IPS-18a (cell line): Measurements from ENCODE around the gene ZFYVE27.

Experiments used
- H3K27ac ChIP-seq: one replicate; pipeline ENCODE4 v1.5.1; 2013; ENCODE audit warnings: low read length
- H3K27me3 ChIP-seq: one replicate; pipeline ENCODE4 v1.6.1; 2013; ENCODE audit warnings: mild to moderate bottlenecking, low read length; ENCODE audit not compliant: control insufficient read depth, insufficient read depth
- H3K36me3 ChIP-seq: one replicate; pipeline ENCODE4 v1.6.1; 2013; ENCODE audit warnings: low read depth, low read length; ENCODE audit not compliant: control insufficient read depth
- H3K4me1 ChIP-seq: one replicate; pipeline ENCODE4 v1.6.1; 2013; ENCODE audit warnings: low read depth, low read length; ENCODE audit not compliant: control insufficient read depth
- H3K4me3 ChIP-seq: one replicate; pipeline ENCODE4 v1.5.1; 2013; ENCODE audit warnings: low read length
- H3K9ac ChIP-seq: one replicate; pipeline ENCODE4 v1.6.1; 2013; ENCODE audit warnings: mild to moderate bottlenecking, low read length, moderate library complexity
- H3K9me3 ChIP-seq: one replicate; pipeline ENCODE4 v1.6.1; 2013; ENCODE audit warnings: low read depth, low read length; ENCODE audit not compliant: control insufficient read depth

Gene ZFYVE27

DNA sequence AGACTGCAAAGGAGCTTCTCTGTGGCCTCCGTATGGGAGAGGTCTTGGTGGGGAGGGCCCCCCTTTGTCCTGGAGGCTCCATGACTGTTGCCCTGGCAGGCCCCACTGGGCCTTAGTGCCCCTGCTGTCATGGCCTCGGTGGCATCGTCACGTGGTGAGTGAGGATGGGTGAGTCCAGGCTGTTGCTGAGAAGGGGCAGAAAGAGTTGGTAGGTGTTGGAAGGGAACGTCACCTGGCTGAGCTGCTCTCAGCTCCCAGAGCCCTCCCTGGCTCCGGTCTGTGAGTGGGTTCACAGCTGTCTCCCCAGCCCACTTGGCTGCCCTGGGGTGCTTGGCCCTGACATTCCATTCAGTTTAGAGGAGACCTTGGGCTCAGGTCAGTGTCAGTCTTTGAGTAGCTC is 18.8 kb downstream of the ZFYVE27 start:
- Histone ChIP-seq H3K36me3 (peaks cover 32% of the 10 kb centered on the region), H3K4me1 (no peaks in the 10 kb centered on the region), H3K27ac (no peak overlapping the region), H3K9me3 (no peaks in the 10 kb centered on the region), H3K4me3 (no peak overlapping the region), H3K27me3 (no peaks in the 10 kb centered on the region), H3K9ac (no peak overlapping the region)

DNA sequence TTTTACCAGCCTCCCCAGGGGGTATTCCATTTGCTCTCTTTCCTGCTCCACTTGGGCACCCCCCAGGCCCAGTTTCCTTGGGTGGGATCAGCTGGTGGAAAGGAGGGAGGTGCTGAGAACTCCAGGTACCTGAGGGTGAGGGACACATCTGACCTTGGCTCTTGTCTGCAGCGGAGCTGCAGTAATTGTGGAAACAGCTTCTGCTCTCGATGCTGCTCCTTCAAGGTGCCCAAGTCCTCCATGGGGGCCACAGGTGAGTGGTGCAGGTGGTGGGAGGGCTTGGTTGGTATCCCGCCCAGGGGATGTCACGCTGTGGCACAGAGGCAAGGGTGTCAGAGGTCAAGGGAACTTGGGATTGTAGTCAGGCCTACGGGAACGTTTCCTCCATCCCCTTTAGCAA is 20.5 kb downstream of the ZFYVE27 start:
- H3K27ac ChIP-seq = no peak overlapping the region
- peaks cover 19% of the 10 kb centered on the region for H3K36me3 ChIP-seq
- H3K4me3 ChIP-seq = no peak overlapping the region
- no peaks in the 10 kb centered on the region for H3K9me3 ChIP-seq
- no peak overlapping the region for H3K9ac ChIP-seq
- peaks cover 6% of the 10 kb centered on the region for H3K4me1 ChIP-seq
- no peaks in the 10 kb centered on the region for H3K27me3 ChIP-seq

DNA sequence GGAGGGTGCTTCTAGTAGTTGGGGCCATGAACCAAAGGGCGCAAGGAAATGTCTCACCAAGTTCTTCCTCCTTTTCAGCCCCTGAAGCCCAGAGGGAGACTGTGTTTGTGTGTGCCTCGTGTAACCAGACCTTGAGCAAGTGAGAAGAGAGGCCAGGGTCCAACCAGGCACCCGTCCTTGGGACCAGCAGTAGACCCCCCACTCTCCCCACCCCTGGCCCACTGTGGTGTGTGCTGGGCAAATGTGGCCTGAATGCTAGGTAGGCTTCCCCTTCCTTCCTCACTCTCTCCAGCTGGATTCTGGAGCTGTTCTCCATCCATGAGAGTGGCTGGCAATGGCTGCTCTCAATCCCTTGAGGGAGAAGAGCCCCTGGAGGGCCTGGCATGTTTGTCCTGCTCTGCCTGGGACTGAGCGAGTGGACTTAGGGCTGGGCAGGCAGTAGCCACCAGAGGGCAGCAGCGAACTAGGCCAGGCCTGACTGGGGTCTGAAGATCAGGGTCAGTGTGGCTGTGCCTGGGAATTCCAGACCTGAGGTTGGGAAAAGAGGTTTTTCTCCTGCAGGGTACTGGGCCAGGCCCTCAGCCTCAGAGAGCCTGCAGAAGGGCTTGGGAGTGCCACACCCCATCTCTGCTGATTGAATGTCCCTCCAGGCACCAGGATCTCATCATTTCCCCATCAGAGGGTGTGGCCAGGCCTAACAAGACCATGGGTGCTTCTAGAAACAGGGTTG is 22.4 kb downstream of the ZFYVE27 start:
- Histone ChIP-seq H3K9ac (no peak overlapping the region), H3K27ac (no peak overlapping the region), H3K27me3 (no peaks in the 10 kb centered on the region), H3K4me1 (peaks cover 17% of the 10 kb centered on the region), H3K4me3 (no peak overlapping the region), H3K9me3 (no peaks in the 10 kb centered on the region), H3K36me3 (peaks cover 14% of the 10 kb centered on the region)

DNA sequence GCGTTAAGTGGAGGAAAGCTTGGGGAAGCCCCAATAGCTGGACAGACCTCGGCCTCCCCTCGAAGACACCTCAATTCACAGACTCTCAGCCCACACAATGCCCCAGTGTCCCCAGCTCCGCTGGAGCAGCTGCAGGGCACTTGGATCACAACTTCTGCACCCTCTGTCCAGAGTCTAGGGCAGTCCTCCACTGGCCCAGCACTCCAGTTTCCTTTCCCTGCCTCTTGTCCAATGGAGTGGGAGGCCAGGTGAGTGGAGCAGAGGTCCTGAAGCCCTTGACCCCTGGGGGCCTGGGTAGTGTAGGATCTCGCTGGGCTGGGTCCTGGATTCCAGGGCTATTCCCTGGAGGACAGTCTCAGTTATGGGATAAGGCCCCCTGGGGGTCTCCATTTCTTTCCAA is 23.0 kb downstream of the ZFYVE27 start:
- no peak overlapping the region for H3K27ac ChIP-seq
- H3K9ac ChIP-seq = no peak overlapping the region
- H3K9me3 ChIP-seq = no peaks in the 10 kb centered on the region
- H3K4me3 ChIP-seq = no peak overlapping the region
- no peaks in the 10 kb centered on the region for H3K27me3 ChIP-seq
- peaks cover 11% of the 10 kb centered on the region for H3K36me3 ChIP-seq
- H3K4me1 ChIP-seq = peaks cover 17% of the 10 kb centered on the region

DNA sequence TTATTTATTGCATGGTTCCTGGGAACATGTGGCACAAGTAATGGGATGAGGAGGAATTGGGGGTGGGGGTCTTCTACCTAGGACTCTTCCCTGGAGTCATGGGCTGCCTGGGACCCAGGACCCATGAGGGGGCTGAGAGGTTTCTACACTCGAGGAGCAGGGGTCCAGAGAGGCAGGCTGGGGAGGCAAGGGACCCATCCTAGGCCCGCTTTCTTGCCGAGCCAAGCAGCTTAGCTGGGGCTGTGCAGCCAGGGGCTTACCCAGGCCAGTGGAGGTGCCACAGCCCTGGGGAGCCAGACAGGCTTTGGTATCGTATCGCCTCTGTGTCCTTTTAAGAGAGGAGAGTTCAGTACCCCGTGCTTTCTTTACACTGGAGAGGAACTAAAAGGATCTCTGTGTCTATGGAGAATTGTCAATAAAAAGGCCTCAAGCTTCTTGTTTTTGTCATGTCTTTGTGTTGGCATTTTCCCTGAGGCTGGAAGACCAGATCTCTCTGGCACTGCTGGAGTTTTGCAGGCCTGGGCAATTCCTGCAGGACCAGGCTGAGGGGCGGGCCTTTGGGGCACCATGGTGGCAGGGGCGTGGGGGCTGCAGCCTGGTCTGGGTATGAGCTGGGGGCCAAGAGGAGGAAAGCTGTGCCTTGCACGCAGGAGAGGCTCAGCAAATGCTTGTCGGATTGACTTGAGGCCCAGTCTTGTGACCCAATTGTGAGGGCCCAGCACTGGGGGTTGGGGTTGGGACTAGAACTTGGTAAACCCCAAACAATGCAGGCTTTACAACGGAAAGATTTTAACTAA is 23.7 kb downstream of the ZFYVE27 start:
- Histone ChIP-seq H3K4me3 (no peak overlapping the region), H3K36me3 (peaks cover 5% of the 10 kb centered on the region), H3K4me1 (peaks cover 17% of the 10 kb centered on the region), H3K9me3 (no peaks in the 10 kb centered on the region), H3K9ac (no peak overlapping the region), H3K27me3 (no peaks in the 10 kb centered on the region), H3K27ac (no peak overlapping the region)

DNA sequence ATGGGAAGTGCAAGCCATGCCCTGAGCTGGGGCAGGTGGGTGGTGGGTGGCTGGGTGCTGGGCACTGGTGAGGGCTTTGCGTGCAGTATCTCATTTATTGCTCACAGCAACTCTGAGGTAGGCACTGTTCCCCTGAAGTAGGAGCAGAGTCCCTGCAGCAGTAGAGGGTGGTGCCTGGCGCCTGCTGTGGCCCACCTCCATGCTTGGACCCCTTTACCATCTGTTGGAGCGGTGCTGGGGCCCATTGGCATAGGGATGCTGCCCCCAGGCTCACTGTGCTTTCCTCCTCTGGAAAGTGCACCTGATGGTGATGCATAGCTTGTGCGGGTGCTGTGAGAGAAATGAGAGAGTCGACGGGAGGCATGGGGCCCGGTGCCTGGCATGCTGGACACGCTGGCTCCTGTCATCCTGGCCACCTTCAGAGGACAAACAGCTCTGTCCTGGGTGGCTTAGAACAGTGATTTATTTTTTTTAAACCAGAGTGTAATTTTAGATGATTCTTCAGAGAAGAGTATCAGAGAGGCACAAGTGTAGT is 24.5 kb downstream of the ZFYVE27 start:
- H3K36me3 ChIP-seq = peaks cover 5% of the 10 kb centered on the region
- H3K27me3 ChIP-seq = no peaks in the 10 kb centered on the region
- H3K9me3 ChIP-seq = no peaks in the 10 kb centered on the region
- H3K4me1 ChIP-seq = peaks cover 17% of the 10 kb centered on the region
- H3K4me3 ChIP-seq = no peak overlapping the region
- no peak overlapping the region for H3K9ac ChIP-seq
- no peak overlapping the region for H3K27ac ChIP-seq

DNA sequence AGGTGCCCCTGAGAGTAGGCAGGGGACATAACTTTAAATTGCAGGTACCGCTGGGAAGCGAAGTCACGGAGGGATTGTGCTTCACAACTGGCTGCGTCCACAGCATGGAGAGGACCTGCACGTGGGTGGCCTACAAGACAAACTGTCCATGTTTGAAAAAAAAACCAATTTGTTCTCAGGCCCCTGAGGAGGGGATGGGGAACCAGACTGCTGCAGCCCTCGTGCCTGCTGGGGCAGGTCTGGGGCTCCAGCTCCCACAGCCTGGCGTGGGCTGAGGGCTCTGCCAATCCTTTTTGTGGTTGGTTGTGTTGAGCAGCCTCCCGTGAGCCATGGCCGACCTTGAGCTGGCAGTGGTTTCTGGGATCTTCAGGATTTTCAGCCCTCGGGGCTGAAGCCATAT is 25.1 kb downstream of the ZFYVE27 start:
- Histone ChIP-seq H3K4me3 (no peak overlapping the region), H3K9me3 (no peaks in the 10 kb centered on the region), H3K27ac (no peak overlapping the region), H3K27me3 (no peaks in the 10 kb centered on the region), H3K36me3 (no peaks in the 10 kb centered on the region), H3K9ac (no peak overlapping the region), H3K4me1 (peaks cover 17% of the 10 kb centered on the region)

DNA sequence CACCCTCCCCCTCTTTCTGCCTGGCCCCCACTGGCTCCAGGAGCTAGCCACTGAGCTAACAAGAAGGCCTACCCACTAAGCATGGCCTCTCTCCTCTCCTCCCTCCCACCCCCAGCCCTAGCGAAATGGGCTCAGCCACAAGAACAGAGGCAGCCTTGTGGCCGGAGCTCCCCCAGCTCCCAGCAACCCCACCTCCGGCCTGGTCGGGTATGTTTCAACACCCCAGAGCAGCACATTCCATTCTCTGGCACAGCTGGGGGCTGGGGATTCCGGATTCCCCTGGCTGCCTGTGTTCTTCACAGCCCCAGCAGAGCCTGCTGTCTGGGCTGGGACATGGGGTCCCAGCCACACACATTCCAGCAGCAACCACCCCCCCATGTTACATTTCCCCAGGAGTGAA is 25.9 kb downstream of the ZFYVE27 start:
- Histone ChIP-seq H3K9ac (no peak overlapping the region), H3K4me3 (no peak overlapping the region), H3K27ac (no peak overlapping the region), H3K4me1 (peaks cover 17% of the 10 kb centered on the region), H3K27me3 (no peaks in the 10 kb centered on the region), H3K36me3 (no peaks in the 10 kb centered on the region), H3K9me3 (no peaks in the 10 kb centered on the region)

DNA sequence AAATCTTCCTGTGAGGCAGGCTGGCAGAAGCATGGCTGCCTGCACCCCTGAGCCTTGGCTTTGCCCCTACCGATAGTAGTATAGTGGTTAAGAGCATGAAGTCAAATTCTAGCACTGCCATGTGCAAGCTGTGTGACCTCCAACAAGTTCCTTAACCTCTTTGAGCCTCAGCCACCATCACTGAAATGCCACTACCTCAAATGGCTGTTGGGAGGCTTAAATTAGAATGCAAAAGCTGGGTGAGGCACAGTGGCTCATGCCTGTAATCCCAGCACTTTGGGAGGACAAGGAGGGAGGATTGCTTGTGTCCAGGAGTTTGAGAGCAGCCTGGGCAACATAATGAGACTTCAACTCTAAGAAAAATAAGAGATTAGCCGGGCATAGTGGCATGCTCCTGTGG is 26.5 kb downstream of the ZFYVE27 start:
- Histone ChIP-seq H3K27me3 (peaks cover under 1% of the 10 kb centered on the region), H3K9me3 (no peaks in the 10 kb centered on the region), H3K9ac (no peak overlapping the region), H3K36me3 (no peaks in the 10 kb centered on the region), H3K27ac (no peak overlapping the region), H3K4me3 (no peak overlapping the region), H3K4me1 (peaks cover 17% of the 10 kb centered on the region)

DNA sequence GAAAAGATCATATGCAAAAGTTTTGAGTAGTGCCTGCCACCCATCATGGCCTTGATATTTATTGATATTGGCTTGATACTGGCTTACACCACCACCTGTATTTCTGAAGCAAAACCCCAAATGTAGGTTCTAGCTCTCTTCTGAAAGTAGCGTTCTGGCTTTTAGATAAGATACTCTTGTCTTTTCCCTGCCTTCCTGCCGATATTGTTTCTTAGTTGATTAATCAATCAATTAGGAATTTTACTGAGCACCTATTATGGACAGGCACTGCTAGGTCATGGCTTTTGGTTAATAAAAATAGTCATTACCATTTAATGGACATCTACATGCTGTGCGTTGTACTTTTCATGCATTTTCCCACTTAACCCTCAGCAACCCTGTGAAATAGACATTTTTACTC is 27.0 kb downstream of the ZFYVE27 start:
- no peak overlapping the region for H3K4me3 ChIP-seq
- H3K27me3 ChIP-seq = peaks cover 6% of the 10 kb centered on the region
- no peaks in the 10 kb centered on the region for H3K9me3 ChIP-seq
- no peaks in the 10 kb centered on the region for H3K36me3 ChIP-seq
- H3K9ac ChIP-seq = no peak overlapping the region
- no peak overlapping the region for H3K27ac ChIP-seq
- H3K4me1 ChIP-seq = peaks cover 17% of the 10 kb centered on the region

DNA sequence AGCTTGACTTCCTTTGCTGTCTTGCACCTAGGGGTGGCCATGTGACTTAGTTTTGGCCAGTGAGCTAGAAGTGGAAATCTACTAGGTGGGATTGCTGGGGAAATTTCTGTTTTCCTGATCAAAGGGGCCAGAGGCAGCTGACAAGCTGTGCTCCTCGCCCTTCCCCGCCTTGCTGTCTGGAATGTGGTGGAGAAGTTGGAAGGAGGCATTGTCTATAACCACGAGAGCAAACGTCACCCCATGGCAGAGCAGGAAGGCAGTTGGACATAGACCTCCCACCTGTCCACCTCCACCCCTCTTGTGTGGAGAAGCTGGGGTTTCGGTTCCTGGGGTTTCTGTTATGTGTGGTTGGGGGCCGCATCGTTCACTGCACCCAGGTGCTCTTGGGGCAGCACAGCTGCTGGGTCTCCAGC is 27.6 kb downstream of the ZFYVE27 start:
- H3K9ac ChIP-seq = no peak overlapping the region
- no peaks in the 10 kb centered on the region for H3K9me3 ChIP-seq
- H3K36me3 ChIP-seq = no peaks in the 10 kb centered on the region
- H3K27me3 ChIP-seq = peaks cover 12% of the 10 kb centered on the region
- H3K4me3 ChIP-seq = no peak overlapping the region
- H3K27ac ChIP-seq = no peak overlapping the region
- peaks cover 17% of the 10 kb centered on the region for H3K4me1 ChIP-seq
